HEK293 (cell line): ENCODE data around the gene TTC7B.

Experiments used
- CTCF ChIA-PET: fragments of 350-600 bp; formaldehyde crosslinking; extraction: SDS; loops from one replicate; lab custom pipeline; 2021; ENCODE audit warnings: antibody characterized with exemption; lab: Yijun Ruan, JAX
- POLR2A ChIA-PET: fragments of 300-600 bp; formaldehyde crosslinking; extraction: SDS; loops from one replicate; lab custom pipeline; 2020; ENCODE audit warnings: antibody characterized with exemption, inconsistent platforms; lab: Yijun Ruan, JAX
- H3K27ac ChIP-seq: fragments of 200-500 bp; sonication (Bioruptor generic); 2 replicates; pipeline ENCODE4 v1.5.1; 2014; ENCODE audit warnings: low read depth, low read length, control low read depth, inconsistent platforms; ENCODE audit errors: extremely low read depth
- H3K36me3 ChIP-seq, 2 experiments: fragments of 200-500 bp in 1 of 2; sonication (Bioruptor generic) in 1 of 2; 1 replicate in 1 of 2; 2 replicates in 1 of 2; pipeline ENCODE4 v1.5.1; 2014 to 2017; ENCODE audit warnings: inconsistent platforms in 2 of 2, low read length in 2 of 2; ENCODE audit not compliant: control insufficient read depth in 2 of 2, insufficient read depth in 1 of 2
- H3K4me1 ChIP-seq: fragments of 200-500 bp; sonication (Bioruptor generic); 2 replicates; pipeline ENCODE4 v1.5.1; 2014; ENCODE audit warnings: mild to moderate bottlenecking, low read length, inconsistent platforms; ENCODE audit not compliant: control insufficient read depth, insufficient read depth
- H3K4me3 ChIP-seq: 2 replicates; pipeline ENCODE4 v1.5.1; 2011; ENCODE audit warnings: low read depth, mild to moderate bottlenecking, control low read depth, low read length, moderate library complexity
- H3K9me3 ChIP-seq: fragments of 200-500 bp; sonication (Bioruptor generic); 2 replicates; pipeline ENCODE4 v1.5.1; 2014; ENCODE audit warnings: low read depth, low read length, inconsistent platforms; ENCODE audit not compliant: control insufficient read depth, insufficient read depth
- KLF17 ChIP-seq: fragments of 450-650 bp; formaldehyde crosslinking; IDR thresholded peaks from 2 replicates; pipeline ENCODE4 v1.5.1; 2016; ENCODE audit warnings: missing biosample characterization, missing genetic modification characterization
- MEIS1 ChIP-seq: sonication (generic); formaldehyde crosslinking; IDR thresholded peaks from 2 replicates; pipeline ENCODE4 v1.8.1; 2022; ENCODE audit warnings: missing genetic modification reagents, mild to moderate bottlenecking, borderline replicate concordance
- SP3 ChIP-seq: fragments of 450-650 bp; formaldehyde crosslinking; IDR thresholded peaks from 2 replicates; pipeline ENCODE4 v1.5.1; 2016; ENCODE audit warnings: missing biosample characterization, missing genetic modification characterization
- ZBTB10 ChIP-seq: fragments of 450-650 bp; formaldehyde crosslinking; IDR thresholded peaks from 2 replicates; pipeline ENCODE4 v1.5.1; 2016; ENCODE audit warnings: missing biosample characterization, missing genetic modification characterization
- ZBTB7A ChIP-seq: fragments of 450-650 bp; formaldehyde crosslinking; IDR thresholded peaks from 2 replicates; pipeline ENCODE4 v1.5.1; 2016; ENCODE audit warnings: low read depth, missing biosample characterization, missing genetic modification characterization
- ZNF140 ChIP-seq: fragments of 450-650 bp; formaldehyde crosslinking; IDR thresholded peaks from 2 replicates; pipeline ENCODE4 v1.5.1; 2016; ENCODE audit warnings: missing biosample characterization, missing genetic modification characterization
- ZNF157 ChIP-seq: fragments of 450-650 bp; formaldehyde crosslinking; IDR thresholded peaks from 2 replicates; pipeline ENCODE4 v1.5.1; 2016; ENCODE audit warnings: missing biosample characterization, missing genetic modification characterization
- ZNF2 ChIP-seq: fragments of 450-650 bp; formaldehyde crosslinking; IDR thresholded peaks from 2 replicates; pipeline ENCODE4 v1.5.1; 2016; ENCODE audit warnings: missing biosample characterization, missing genetic modification characterization
- ZNF211 ChIP-seq: fragments of 450-650 bp; formaldehyde crosslinking; IDR thresholded peaks from 2 replicates; pipeline ENCODE4 v1.5.1; 2016; ENCODE audit warnings: low read depth, missing biosample characterization, missing genetic modification characterization
- ZNF221 ChIP-seq: fragments of 450-650 bp; formaldehyde crosslinking; IDR thresholded peaks from 2 replicates; pipeline ENCODE4 v1.5.1; 2017; ENCODE audit warnings: missing biosample characterization, missing genetic modification characterization, borderline replicate concordance
- ZNF292 ChIP-seq: fragments of 450-650 bp; formaldehyde crosslinking; IDR thresholded peaks from 2 replicates; pipeline ENCODE4 v1.5.1; 2016; ENCODE audit warnings: low read depth, missing biosample characterization, missing genetic modification characterization, borderline replicate concordance
- ZNF398 ChIP-seq: fragments of 450-650 bp; formaldehyde crosslinking; IDR thresholded peaks from 2 replicates; pipeline ENCODE4 v1.5.1; 2017; ENCODE audit warnings: missing biosample characterization, missing genetic modification characterization
- ZNF426 ChIP-seq: fragments of 450-650 bp; formaldehyde crosslinking; IDR thresholded peaks from 2 replicates; pipeline ENCODE4 v1.5.1; 2017; ENCODE audit warnings: missing biosample characterization, missing genetic modification characterization, mild to moderate bottlenecking, inconsistent platforms, moderate library complexity
- ZNF449 ChIP-seq: fragments of 450-650 bp; formaldehyde crosslinking; IDR thresholded peaks from 2 replicates; pipeline ENCODE4 v1.5.1; 2017; ENCODE audit warnings: missing biosample characterization, mild to moderate bottlenecking, missing genetic modification characterization, moderate library complexity
- ZNF488 ChIP-seq: fragments of 450-650 bp; formaldehyde crosslinking; IDR thresholded peaks from 2 replicates; pipeline ENCODE4 v1.5.1; 2016; ENCODE audit warnings: missing biosample characterization, missing genetic modification characterization
- ZNF510 ChIP-seq: fragments of 450-650 bp; formaldehyde crosslinking; IDR thresholded peaks from 2 replicates; pipeline ENCODE4 v1.5.1; 2018; ENCODE audit warnings: mild to moderate bottlenecking, missing genetic modification characterization, missing biosample characterization; ENCODE audit not compliant: insufficient replicate concordance
- ZNF530 ChIP-seq: fragments of 450-650 bp; formaldehyde crosslinking; IDR thresholded peaks from 2 replicates; pipeline ENCODE4 v1.5.1; 2016; ENCODE audit warnings: low read depth, missing biosample characterization, missing genetic modification characterization
- ZNF548 ChIP-seq: fragments of 450-650 bp; formaldehyde crosslinking; IDR thresholded peaks from 2 replicates; pipeline ENCODE4 v1.5.1; 2016; ENCODE audit warnings: missing biosample characterization, missing genetic modification characterization
- ZNF76 ChIP-seq: fragments of 450-650 bp; formaldehyde crosslinking; IDR thresholded peaks from 2 replicates; pipeline ENCODE4; 2016; ENCODE audit warnings: low read depth, missing biosample characterization, missing genetic modification characterization, borderline replicate concordance
- ZSCAN18 ChIP-seq: fragments of 450-650 bp; formaldehyde crosslinking; IDR thresholded peaks from 2 replicates; pipeline ENCODE4 v1.5.1; 2016; ENCODE audit warnings: missing biosample characterization, missing genetic modification characterization
- ZXDB ChIP-seq: fragments of 450-650 bp; formaldehyde crosslinking; IDR thresholded peaks from 2 replicates; pipeline ENCODE4 v1.5.1; 2016; ENCODE audit warnings: missing biosample characterization, missing genetic modification characterization

Gene TTC7B

GRCh38 chr14:90704738-90705392 is 111.4 kb downstream of the TTC7B start (continued):
- no peak for TF ChIP-seq ZBTB10 (tag by site-specific recombination)

- no peak overlapping the region for H3K4me3 ChIP-seq
- H3K36me3 ChIP-seq, result no peaks in the 10 kb centered on the region
- no peaks in the 10 kb centered on the region for H3K4me1 ChIP-seq
- ChIA-PET POLR2A (no interaction called here), CTCF (interaction anchor here (0.6 kb wide), 2 partner anchors 10 to 40 kb away, joined by 3 read pairs; no protein-coding TSS in a partner anchor)
- H3K27ac ChIP-seq, result no peak overlapping the region
- TF ChIP-seq ZNF548 (tag by site-specific recombination) (no peak), ZNF2 (no peak), ZSCAN18 (tag by site-specific recombination) (no peak), ZNF426 (no peak), ZNF488 (tag by site-specific recombination) (no peak), ZNF140 (tag by site-specific recombination) (no peak), SP3 (tag by site-specific recombination) (no peak), MEIS1 (no peak), ZNF76 (tag by site-specific recombination) (no peak), ZNF510 (tag by site-specific recombination) (no peak), ZNF530 (tag by site-specific recombination) (no peak), ZNF292 (tag by site-specific recombination) (no peak), ZNF449 (tag by site-specific recombination) (no peak), KLF17 (tag by site-specific recombination) (no peak), ZNF221 (no peak), ZNF398 (tag by site-specific recombination) (no peak), ZNF157 (tag by site-specific recombination) (no peak), ZNF211 (no peak), ZBTB7A (no peak), ZXDB (no peak)
- H3K9me3 ChIP-seq, result no peaks in the 10 kb centered on the region
These were observed 112.1 kb downstream of the TTC7B start for GRCh38 chr14:90703841-90704737.
